PC-3 (cell line): ENCODE results near the gene CHI3L1. TPM values are rescaled to one million over a fixed set of nuclear protein-coding genes. Genes with fewer than 3 reads are reported as not detected.

Experiments
- ATAC-seq: fragments of 200-7000 bp; cut with Tn5 transposase; 2 replicates; pipeline ENCODE4 v1.9.1; 2020; ENCODE audit warnings: mild to moderate bottlenecking, moderate library complexity
- BruUV-seq: library from RNA; stranded (reverse); fragments of 400-500 nt; replicated peaks from 2 replicates; lab custom pipeline; 2021; lab: Mats Ljungman, UMichigan
- CTCF ChIA-PET: fragments of 300-600 bp; sonication (Branson Sonifier 250); formaldehyde crosslinking; loops from one replicate; lab custom pipeline; 2022; ENCODE audit warnings: antibody characterized with exemption; lab: Charles Lee
- POLR2A ChIA-PET: fragments of 300-600 bp; sonication (Branson Sonifier 250); formaldehyde crosslinking; loops from one replicate; lab custom pipeline; 2022; ENCODE audit warnings: antibody characterized with exemption; ENCODE audit not compliant: unreplicated experiment; lab: Charles Lee
- DNase-seq: peaks from one replicate; pipeline ENCODE4 v3.0.0-alpha.2; 2015
- H2AFZ ChIP-seq: fragments of 300-600 bp; sonication (generic); 2 replicates; pipeline ENCODE4 v1.6.0; 2016; ENCODE audit warnings: antibody characterized with exemption, low read length
- H3F3A ChIP-seq: fragments of 300-600 bp; sonication (generic); one replicate; pipeline ENCODE4 v1.6.0; 2017; ENCODE audit warnings: antibody characterized with exemption, low read length, control low read depth, mild to moderate bottlenecking; ENCODE audit not compliant: unreplicated experiment
- H3K27ac ChIP-seq: fragments of 300-600 bp; sonication (generic); 2 replicates; pipeline ENCODE4 v1.5.1; 2016; ENCODE audit warnings: mild to moderate bottlenecking, low read length
- H3K27me3 ChIP-seq: fragments of 300-600 bp; sonication (generic); 2 replicates; pipeline ENCODE4 v1.6.1; 2016; ENCODE audit warnings: low read length, mixed read lengths
- H3K36me3 ChIP-seq: fragments of 300-600 bp; sonication (generic); 2 replicates; pipeline ENCODE4 v1.6.1; 2016; ENCODE audit warnings: low read depth, mixed run types, low read length, mixed read lengths
- H3K4me1 ChIP-seq: fragments of 300-600 bp; sonication (generic); 2 replicates; pipeline ENCODE4 v1.5.1; 2016; ENCODE audit warnings: low read length; ENCODE audit not compliant: insufficient read depth
- H3K4me2 ChIP-seq: fragments of 300-600 bp; sonication (generic); 2 replicates; pipeline ENCODE4 v1.6.0; 2016; ENCODE audit warnings: low read length
- H3K4me3 ChIP-seq: fragments of 300-600 bp; sonication (generic); 2 replicates; pipeline ENCODE4 v1.5.1; 2016; ENCODE audit warnings: mild to moderate bottlenecking, low read length, mixed read lengths
- H3K79me2 ChIP-seq: fragments of 300-600 bp; sonication (generic); 2 replicates; pipeline ENCODE4 v1.6.1; 2017; ENCODE audit warnings: low read length, mixed read lengths
- H3K9ac ChIP-seq: fragments of 300-600 bp; sonication (generic); 2 replicates; pipeline ENCODE4 v1.6.0; 2016; ENCODE audit warnings: mild to moderate bottlenecking, low read length
- H3K9me2 ChIP-seq: fragments of 300-600 bp; sonication (generic); replicated peaks from 2 replicates; pipeline ENCODE4 v1.6.1; 2016; ENCODE audit warnings: mixed run types, low read length, mixed read lengths
- H3K9me3 ChIP-seq: fragments of 300-600 bp; sonication (generic); 2 replicates; pipeline ENCODE4 v1.6.1; 2016; ENCODE audit warnings: low read length, mixed read lengths
- H4K20me1 ChIP-seq: fragments of 300-600 bp; sonication (generic); 2 replicates; pipeline ENCODE4 v1.6.1; 2016; ENCODE audit warnings: low read length, mixed read lengths
- EZH2 ChIP-seq: fragments of 300-600 bp; sonication (generic); IDR thresholded peaks from one replicate; pipeline ENCODE4 v1.6.1; 2017; ENCODE audit warnings: antibody characterized with exemption, mild to moderate bottlenecking, low read length; ENCODE audit not compliant: unreplicated experiment
- EZH2phosphoT487 ChIP-seq: fragments of 300-600 bp; sonication (generic); IDR thresholded peaks from 2 replicates; pipeline ENCODE4 v1.6.1; 2018; ENCODE audit warnings: mild to moderate bottlenecking, antibody characterized with exemption, low read length, borderline replicate concordance
- intact Hi-C: fragments of 100-400 bp; cut with micrococcal nuclease; formaldehyde crosslinking; loops from 2 replicates; pipeline ENCODE4 v1.9.0; 2023
- total RNA-seq: library from RNA; depleted of rRNA; stranded (reverse); fragments of >200 nt; gene quantifications from 2 replicates; pipeline ENCODE4 v1.2.3, GENCODE V29; 2014
- TF ChIP-seq, protein P1 (sequence below): fragments of 300-600 bp; sonication (generic); conservative IDR thresholded peaks from 2 replicates; pipeline ENCODE4 v1.5.1; 2017; ENCODE audit warnings: antibody characterized with exemption, low read depth, mild to moderate bottlenecking, low read length

The CHI3L1 gene
- total RNA-seq, 1 experiment from 2014 or later, result not detected

DNA sequence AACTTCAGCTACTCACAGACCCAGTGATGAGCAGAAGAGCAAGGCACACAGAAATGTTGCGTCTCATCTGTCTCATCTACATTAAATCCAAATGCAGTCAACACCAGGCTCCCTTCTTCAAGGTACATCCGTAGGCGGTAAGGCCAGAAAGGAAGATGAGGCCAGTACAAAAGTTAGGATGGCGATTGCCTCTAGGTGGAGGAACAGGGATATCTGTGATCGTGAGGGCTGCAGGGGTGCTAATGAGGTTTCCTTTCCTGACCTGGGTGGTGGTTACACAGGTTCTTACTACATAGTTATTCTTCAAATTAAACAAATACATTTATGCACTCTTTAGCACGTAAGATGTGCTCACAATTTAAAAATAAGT is 9.5 kb downstream of the CHI3L1 start:
- Histone ChIP-seq H3K4me1 (peaks cover 13% of the 10 kb centered on the region), H3K27me3 (no peaks in the 10 kb centered on the region), H2AFZ (no peak overlapping the region), H3K27ac (no peak overlapping the region), H3K4me3 (no peak overlapping the region), H3K79me2 (no peaks in the 10 kb centered on the region), H3K9me2 (no peaks in the 10 kb centered on the region), H3K4me2 (peak overlapping the region; percentile 55; the same call in 1 of the 2 replicates), H3F3A (no peaks in the 10 kb centered on the region), H3K36me3 (no peaks in the 10 kb centered on the region), H3K9me3 (no peaks in the 10 kb centered on the region), H3K9ac (no peak overlapping the region), H4K20me1 (no peaks in the 10 kb centered on the region)
- no peak for TF ChIP-seq EZH2phosphoT487
- TF ChIP-seq, protein P1, sequence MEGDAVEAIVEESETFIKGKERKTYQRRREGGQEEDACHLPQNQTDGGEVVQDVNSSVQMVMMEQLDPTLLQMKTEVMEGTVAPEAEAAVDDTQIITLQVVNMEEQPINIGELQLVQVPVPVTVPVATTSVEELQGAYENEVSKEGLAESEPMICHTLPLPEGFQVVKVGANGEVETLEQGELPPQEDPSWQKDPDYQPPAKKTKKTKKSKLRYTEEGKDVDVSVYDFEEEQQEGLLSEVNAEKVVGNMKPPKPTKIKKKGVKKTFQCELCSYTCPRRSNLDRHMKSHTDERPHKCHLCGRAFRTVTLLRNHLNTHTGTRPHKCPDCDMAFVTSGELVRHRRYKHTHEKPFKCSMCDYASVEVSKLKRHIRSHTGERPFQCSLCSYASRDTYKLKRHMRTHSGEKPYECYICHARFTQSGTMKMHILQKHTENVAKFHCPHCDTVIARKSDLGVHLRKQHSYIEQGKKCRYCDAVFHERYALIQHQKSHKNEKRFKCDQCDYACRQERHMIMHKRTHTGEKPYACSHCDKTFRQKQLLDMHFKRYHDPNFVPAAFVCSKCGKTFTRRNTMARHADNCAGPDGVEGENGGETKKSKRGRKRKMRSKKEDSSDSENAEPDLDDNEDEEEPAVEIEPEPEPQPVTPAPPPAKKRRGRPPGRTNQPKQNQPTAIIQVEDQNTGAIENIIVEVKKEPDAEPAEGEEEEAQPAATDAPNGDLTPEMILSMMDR, result no peak
- TF ChIP-seq EZH2, result no peak
- intact Hi-C loops, result no loop called here
- no TSS peak for BruUV-seq
- ChIA-PET POLR2A (no interaction called here), CTCF (no interaction called here)
- no peak for DNase-seq
- no peak for ATAC-seq

DNA sequence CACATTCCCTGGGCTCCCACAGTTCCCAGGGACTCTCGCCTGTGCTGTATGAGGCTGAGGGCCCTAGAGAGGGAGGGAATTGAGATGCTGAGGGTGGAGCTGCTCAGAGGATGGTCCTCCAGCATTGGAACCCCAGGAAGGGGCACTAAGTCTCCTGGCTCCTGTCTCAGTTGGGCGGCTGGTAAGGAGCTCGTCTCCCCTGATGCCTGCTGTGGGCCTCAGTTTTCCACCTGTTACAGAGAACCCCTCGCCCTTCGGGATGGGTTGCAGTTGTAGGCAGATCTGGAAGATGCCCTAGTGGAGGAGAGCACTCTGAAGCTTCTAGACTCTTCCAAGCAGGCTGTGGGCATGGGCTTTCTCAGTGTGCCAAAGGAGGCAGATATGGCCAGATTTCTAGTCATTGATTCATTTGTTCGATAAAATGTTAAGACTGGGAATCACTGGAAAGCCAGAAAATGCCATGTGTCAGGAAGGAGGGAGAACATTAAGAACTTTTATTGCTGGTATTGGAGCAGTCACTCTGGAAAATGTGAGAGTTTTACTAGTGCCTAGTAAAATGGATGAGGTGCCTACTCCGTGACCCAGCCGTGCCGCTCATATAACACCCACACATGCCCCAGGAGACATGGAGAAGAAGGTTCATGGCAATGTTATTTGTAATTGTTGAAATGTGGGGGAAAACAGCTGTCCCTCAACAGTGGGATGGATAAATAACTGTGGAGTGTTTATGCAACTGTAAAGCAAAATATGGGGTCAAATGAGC is 10.1 kb downstream of the CHI3L1 start:
- H3K27ac ChIP-seq, result no peak overlapping the region
- POLR2A ChIA-PET, result no interaction called here
- H4K20me1 ChIP-seq, result no peaks in the 10 kb centered on the region

More for the DNA sequence above, 10.1 kb downstream of the CHI3L1 start:
- H3K4me1 ChIP-seq, result peaks cover 13% of the 10 kb centered on the region
- H3K4me3 ChIP-seq, result no peak overlapping the region
- no peaks in the 10 kb centered on the region for H3K9me2 ChIP-seq
- CTCF ChIA-PET, result no interaction called here
- no peak overlapping the region for H2AFZ ChIP-seq
- no peak for ATAC-seq
- no peaks in the 10 kb centered on the region for H3K9me3 ChIP-seq
- DNase-seq, result no peak
- no peaks in the 10 kb centered on the region for H3F3A ChIP-seq
- no peak overlapping the region for H3K9ac ChIP-seq
- intact Hi-C loops, result no loop called here
- BruUV-seq, result no TSS peak
- TF ChIP-seq EZH2phosphoT487 (no peak), EZH2 (no peak)
- TF ChIP-seq, protein P1, result no peak
- H3K79me2 ChIP-seq, result no peaks in the 10 kb centered on the region
- H3K27me3 ChIP-seq, result no peaks in the 10 kb centered on the region
- no peak overlapping the region for H3K4me2 ChIP-seq
- no peaks in the 10 kb centered on the region for H3K36me3 ChIP-seq
